KMS-11 (cell line): ENCODE data around the gene FBRS.

Source experiments
- H2AFZ ChIP-seq: fragments of 200-600 bp; sonication (generic); 2 replicates; pipeline ENCODE4 v1.6.1; 2016; ENCODE audit warnings: antibody characterized with exemption, mixed run types, low read depth
- H3K27ac ChIP-seq: fragments of 200-600 bp; sonication (generic); 2 replicates; pipeline ENCODE4 v1.6.1; 2016; ENCODE audit warnings: mild to moderate bottlenecking, mixed run types
- H3K27me3 ChIP-seq: fragments of 200-600 bp; sonication (generic); 2 replicates; pipeline ENCODE4 v1.6.1; 2017; ENCODE audit warnings: mild to moderate bottlenecking, low read depth, mixed run types, moderate library complexity; ENCODE audit not compliant: insufficient read depth
- H3K36me3 ChIP-seq: fragments of 200-600 bp; sonication (generic); 2 replicates; pipeline ENCODE4 v1.6.1; 2017; ENCODE audit warnings: mild to moderate bottlenecking, mixed run types; ENCODE audit not compliant: insufficient read depth
- H3K4me1 ChIP-seq: fragments of 200-600 bp; sonication (generic); 2 replicates; pipeline ENCODE4 v1.6.1; 2016; ENCODE audit warnings: mild to moderate bottlenecking, low read depth, mixed run types; ENCODE audit not compliant: poor library complexity, severe bottlenecking
- H3K4me2 ChIP-seq: fragments of 200-600 bp; sonication (generic); 2 replicates; pipeline ENCODE4 v1.7.0; 2016; ENCODE audit warnings: mild to moderate bottlenecking, mixed run types
- H3K4me3 ChIP-seq: fragments of 200-600 bp; sonication (generic); IDR thresholded peaks from 2 replicates; pipeline ENCODE4 v1.6.1; 2017; ENCODE audit warnings: low read depth, low read length, mixed read lengths; ENCODE audit not compliant: insufficient read depth
- H3K79me2 ChIP-seq: fragments of 200-600 bp; sonication (generic); 2 replicates; pipeline ENCODE4 v1.6.1; 2016; ENCODE audit warnings: low read depth, mixed run types; ENCODE audit not compliant: insufficient read depth
- H3K9ac ChIP-seq: fragments of 200-600 bp; sonication (generic); 2 replicates; pipeline ENCODE4 v1.6.1; 2016; ENCODE audit warnings: mild to moderate bottlenecking, mixed run types
- H4K20me1 ChIP-seq: fragments of 200-600 bp; sonication (generic); 2 replicates; pipeline ENCODE4 v1.6.1; 2016; ENCODE audit warnings: mild to moderate bottlenecking, mixed run types; ENCODE audit not compliant: insufficient read depth
- TF ChIP-seq, protein P1 (sequence below): fragments of 200-600 bp; sonication (generic); conservative IDR thresholded peaks from 2 replicates; pipeline ENCODE4 v1.6.1; 2017; ENCODE audit warnings: low read depth, mild to moderate bottlenecking, antibody characterized with exemption, low read length, moderate library complexity, mixed read lengths

The FBRS gene

DNA sequence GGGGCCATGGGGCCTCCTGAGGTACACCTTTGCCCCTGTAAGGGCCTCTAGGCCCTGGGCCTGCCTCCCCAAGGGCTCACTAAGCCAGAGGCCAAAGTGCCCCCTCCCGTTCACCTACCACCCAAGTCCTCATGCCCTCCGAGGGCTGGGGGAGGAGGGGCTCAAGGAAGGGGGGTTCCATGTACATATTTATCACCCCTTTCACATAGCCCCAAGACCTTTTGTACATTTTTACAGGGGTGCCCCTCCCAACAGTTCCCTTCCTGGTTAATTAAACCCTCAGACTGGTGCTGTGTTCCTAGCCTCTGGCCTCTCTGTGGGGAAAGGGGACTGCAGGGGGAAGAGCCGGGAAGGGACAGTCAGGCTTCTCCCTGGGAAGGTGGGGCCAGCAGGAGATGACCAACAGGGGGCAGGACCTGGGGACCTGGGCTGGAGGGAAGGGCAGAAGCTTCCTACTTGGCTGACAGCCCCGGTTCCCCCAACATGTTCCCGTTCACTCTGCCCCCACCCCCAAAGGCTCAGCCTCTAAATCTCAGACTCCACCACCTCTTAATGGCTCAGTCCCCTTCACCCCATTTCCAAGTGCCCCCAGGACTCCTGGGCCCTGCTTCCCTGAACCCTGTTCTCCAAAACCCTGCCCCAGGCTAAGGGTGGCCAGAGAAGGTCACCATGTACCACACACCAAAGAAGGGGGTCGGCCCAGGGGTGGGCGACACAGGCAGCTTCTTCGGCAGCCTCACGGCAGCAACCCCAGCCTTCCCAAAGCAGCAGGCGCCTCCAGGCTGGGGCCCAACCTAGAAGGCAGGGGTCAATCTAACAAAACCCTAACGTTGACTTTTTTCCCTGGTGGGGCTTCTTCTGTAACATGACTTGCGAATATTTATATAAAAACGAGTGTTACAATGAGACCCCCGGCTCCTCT, 11.9 kb downstream of the FBRS start:
- no peak overlapping the region for H3K4me2 ChIP-seq
- H3K27me3 ChIP-seq = no peaks in the 10 kb centered on the region
- H3K4me1 ChIP-seq = no peaks in the 10 kb centered on the region
- H3K36me3 ChIP-seq = no peaks in the 10 kb centered on the region; the same call in 1 of the 2 replicates
- TF ChIP-seq, protein P1, sequence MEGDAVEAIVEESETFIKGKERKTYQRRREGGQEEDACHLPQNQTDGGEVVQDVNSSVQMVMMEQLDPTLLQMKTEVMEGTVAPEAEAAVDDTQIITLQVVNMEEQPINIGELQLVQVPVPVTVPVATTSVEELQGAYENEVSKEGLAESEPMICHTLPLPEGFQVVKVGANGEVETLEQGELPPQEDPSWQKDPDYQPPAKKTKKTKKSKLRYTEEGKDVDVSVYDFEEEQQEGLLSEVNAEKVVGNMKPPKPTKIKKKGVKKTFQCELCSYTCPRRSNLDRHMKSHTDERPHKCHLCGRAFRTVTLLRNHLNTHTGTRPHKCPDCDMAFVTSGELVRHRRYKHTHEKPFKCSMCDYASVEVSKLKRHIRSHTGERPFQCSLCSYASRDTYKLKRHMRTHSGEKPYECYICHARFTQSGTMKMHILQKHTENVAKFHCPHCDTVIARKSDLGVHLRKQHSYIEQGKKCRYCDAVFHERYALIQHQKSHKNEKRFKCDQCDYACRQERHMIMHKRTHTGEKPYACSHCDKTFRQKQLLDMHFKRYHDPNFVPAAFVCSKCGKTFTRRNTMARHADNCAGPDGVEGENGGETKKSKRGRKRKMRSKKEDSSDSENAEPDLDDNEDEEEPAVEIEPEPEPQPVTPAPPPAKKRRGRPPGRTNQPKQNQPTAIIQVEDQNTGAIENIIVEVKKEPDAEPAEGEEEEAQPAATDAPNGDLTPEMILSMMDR = no peak
- no peak overlapping the region for H3K27ac ChIP-seq
- H2AFZ ChIP-seq = no peak overlapping the region
- no peaks in the 10 kb centered on the region for H3K79me2 ChIP-seq
- H3K9ac ChIP-seq = no peak overlapping the region
- no peak overlapping the region for H3K4me3 ChIP-seq
- no peaks in the 10 kb centered on the region for H4K20me1 ChIP-seq

DNA sequence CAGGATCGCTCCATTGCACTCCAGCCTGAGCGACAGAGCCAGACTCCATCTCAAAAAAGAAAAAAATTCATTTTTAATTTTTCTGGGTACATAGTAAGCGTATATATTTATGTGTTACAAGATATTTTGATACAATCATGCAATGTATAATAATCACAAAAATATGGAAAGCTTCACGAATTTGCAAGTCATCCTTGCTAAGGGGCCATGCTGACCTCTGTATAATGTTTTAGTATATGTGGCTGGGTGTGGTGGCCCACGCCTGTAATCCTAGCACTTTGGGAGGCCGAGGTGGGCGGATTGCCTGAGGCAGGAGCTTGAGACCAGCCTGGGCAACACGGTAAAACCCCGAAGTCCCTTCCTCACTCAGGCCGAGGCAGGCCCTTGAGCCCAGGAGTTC, 16.9 kb downstream of the FBRS start:
- H4K20me1 ChIP-seq = no peaks in the 10 kb centered on the region
- no peaks in the 10 kb centered on the region for H3K27me3 ChIP-seq
- H3K4me1 ChIP-seq = no peaks in the 10 kb centered on the region
- TF ChIP-seq, protein P1 = no peak
- H2AFZ ChIP-seq = no peak overlapping the region
- no peak overlapping the region for H3K9ac ChIP-seq
- H3K36me3 ChIP-seq = no peaks in the 10 kb centered on the region
- H3K27ac ChIP-seq = no peak overlapping the region
- no peak overlapping the region for H3K4me3 ChIP-seq
- no peaks in the 10 kb centered on the region for H3K79me2 ChIP-seq
- no peak overlapping the region for H3K4me2 ChIP-seq

DNA sequence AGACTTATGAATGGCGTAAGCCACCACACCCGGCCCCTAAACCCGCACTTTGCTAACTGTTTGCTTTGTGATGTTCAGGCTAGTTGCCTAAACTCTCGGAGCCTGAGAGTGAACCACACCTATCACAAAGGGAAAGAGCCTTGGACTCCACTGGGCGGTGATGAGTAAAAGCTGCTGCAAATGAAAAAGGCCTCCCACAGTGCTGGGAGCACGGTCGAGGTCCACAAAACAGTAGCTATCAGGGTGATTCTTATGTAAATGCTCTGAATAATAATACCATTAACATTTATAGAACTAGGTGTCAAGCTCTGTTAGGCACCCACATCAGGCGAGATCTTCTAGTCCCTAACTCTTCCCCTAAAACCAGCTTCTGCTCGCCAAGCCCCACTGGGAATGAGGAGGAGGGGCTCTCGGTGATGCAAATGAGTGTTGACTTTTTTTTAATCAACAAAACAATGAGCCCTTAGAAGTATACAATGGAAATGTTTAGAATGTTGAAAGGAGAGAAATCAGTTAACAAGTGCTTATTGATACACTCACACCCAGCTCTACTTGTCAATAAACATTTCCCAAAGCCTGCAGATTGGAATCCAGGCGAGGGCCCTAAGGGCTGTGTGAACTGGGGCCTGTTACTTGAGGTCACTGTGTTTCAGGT, 19.8 kb downstream of the FBRS start:
- no peak overlapping the region for H3K4me2 ChIP-seq
- no peaks in the 10 kb centered on the region for H3K36me3 ChIP-seq
- no peak overlapping the region for H2AFZ ChIP-seq
- no peak overlapping the region for H3K27ac ChIP-seq
- H4K20me1 ChIP-seq = no peaks in the 10 kb centered on the region
- no peak overlapping the region for H3K4me3 ChIP-seq
- H3K27me3 ChIP-seq = no peaks in the 10 kb centered on the region
- TF ChIP-seq, protein P1 = no peak
- no peaks in the 10 kb centered on the region for H3K4me1 ChIP-seq
- H3K79me2 ChIP-seq = no peaks in the 10 kb centered on the region
- no peak overlapping the region for H3K9ac ChIP-seq

DNA sequence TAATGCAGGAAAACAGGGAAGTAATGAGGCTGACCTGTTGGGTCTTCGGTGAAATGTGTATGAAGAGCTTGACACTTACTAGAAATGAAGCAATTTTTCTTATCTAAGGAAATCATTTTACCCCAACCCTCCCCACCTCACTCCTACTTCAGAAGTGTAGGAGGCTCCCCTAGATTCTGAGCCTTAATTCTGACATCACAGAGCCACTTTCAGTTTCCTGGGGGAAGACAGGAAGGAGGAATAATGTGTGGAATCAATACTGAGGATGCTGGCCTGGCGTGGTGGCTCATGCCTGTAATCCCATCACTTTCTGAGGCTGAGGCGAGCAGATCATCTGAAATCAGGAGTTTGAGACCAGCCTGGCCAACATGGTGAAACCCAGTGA, 20.3 kb downstream of the FBRS start:
- Histone ChIP-seq H3K4me2 (no peak overlapping the region), H3K79me2 (no peaks in the 10 kb centered on the region), H3K27me3 (no peaks in the 10 kb centered on the region), H4K20me1 (no peaks in the 10 kb centered on the region), H3K9ac (no peak overlapping the region), H3K4me3 (no peak overlapping the region), H3K27ac (no peak overlapping the region), H3K4me1 (no peaks in the 10 kb centered on the region), H2AFZ (no peak overlapping the region), H3K36me3 (no peaks in the 10 kb centered on the region)
- TF ChIP-seq, protein P1 = no peak
